A549 treated with ZK216348 at 1 μM for 4 hours (cell line): ENCODE data around the gene TTLL9. TPM values are rescaled to one million over a fixed set of nuclear protein-coding genes. Genes with fewer than 3 reads are reported as not detected.

Experiments used
- total RNA-seq: library from RNA; stranded (reverse); fragments of 200-300 nt; extraction: Qiagen RNA extraction; gene quantifications from 5 replicates; pipeline ENCODE4 v1.2.3, GENCODE V29; 2022; ENCODE audit warnings: low read depth

The TTLL9 gene, protein sequence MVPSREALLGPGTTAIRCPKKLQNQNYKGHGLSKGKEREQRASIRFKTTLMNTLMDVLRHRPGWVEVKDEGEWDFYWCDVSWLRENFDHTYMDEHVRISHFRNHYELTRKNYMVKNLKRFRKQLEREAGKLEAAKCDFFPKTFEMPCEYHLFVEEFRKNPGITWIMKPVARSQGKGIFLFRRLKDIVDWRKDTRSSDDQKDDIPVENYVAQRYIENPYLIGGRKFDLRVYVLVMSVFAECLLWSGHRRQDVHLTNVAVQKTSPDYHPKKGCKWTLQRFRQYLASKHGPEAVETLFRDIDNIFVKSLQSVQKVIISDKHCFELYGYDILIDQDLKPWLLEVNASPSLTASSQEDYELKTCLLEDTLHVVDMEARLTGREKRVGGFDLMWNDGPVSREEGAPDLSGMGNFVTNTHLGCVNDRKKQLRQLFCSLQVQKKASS
- total RNA-seq: 0.13 TPM in 1 of 5 replicates, not detected in the others

DNA sequence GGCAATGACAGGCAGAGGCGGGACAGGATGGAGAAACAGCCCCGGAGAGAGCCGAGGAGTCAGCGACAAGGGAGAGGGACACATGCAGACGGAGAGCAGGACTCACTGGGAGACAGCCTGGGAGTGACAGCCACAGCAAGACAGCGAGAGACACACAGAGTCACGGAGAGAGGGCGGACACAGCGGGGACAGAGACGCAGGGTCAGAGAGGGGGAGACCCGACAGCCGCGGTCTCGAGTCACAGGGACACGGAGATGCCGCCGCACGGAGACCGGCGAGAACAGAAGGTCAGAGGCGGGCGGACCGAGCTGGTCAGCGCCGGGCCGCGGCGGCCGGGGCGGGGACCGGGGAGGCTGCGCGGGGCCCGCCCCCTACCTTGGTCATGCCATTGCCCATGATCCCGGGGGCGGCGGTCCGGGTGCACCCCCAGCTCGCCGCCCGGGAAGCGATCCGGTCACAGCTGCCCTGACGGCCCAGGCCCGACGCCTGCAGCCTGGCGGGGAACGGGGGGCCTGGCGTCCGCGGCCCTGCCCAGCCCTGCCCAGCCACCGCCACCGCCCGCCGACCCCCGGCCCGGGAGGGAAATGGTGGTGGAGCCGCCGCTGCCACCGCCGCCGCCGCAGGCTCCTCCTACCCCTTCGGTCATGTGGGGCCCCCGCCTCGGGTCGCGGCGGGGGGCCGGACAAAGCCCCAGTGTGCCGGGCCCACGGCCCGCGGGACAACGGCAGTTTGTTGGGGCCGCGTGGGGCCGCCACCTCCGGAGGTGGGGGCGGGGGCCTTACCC, at the start of gene TTLL9, which contains the start of gene DUSP15:
TSS of gene TTLL9 (plus strand) at position 693 of the 784 bp plus-strand sequence. CDS start 493 bp downstream, outside the sequence.
TSS of gene DUSP15 (minus strand) at position 586 of the 784 bp plus-strand sequence. CDS start at position 396, 190 bp downstream.

DNA sequence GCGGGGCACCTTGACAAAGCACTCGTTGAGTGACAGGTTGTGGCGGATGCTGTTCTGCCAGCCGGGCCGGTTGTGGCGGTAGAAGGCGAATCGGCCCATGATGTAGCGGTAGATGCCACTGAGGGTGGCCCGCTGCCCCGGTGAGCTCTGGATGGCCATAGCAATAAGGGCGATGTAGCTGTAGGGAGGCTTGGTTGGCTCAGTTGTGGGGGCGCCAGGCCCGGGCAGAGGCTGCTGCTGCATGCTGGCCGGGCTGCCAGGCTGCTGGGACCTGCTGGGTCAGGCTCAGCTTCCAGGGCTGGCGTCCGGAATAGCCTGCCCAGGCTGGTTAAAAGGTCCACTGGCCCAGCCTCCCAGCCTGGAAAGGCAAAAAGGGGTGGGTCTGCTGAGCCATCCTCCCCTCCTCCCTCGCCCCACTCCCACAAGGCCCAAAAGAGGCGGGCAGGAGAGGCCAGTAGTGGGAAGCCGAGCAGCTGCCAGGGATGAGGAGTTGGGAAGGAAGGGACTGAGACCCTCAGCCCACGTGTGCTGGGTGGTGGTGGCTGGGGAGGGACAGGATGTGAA, 25.1 kb upstream of the TTLL9 start, which contains the start of gene FOXS1:
TSS of gene FOXS1 (minus strand) at position 305 of the 564 bp plus-strand sequence. CDS start at position 243, 62 bp downstream.

DNA sequence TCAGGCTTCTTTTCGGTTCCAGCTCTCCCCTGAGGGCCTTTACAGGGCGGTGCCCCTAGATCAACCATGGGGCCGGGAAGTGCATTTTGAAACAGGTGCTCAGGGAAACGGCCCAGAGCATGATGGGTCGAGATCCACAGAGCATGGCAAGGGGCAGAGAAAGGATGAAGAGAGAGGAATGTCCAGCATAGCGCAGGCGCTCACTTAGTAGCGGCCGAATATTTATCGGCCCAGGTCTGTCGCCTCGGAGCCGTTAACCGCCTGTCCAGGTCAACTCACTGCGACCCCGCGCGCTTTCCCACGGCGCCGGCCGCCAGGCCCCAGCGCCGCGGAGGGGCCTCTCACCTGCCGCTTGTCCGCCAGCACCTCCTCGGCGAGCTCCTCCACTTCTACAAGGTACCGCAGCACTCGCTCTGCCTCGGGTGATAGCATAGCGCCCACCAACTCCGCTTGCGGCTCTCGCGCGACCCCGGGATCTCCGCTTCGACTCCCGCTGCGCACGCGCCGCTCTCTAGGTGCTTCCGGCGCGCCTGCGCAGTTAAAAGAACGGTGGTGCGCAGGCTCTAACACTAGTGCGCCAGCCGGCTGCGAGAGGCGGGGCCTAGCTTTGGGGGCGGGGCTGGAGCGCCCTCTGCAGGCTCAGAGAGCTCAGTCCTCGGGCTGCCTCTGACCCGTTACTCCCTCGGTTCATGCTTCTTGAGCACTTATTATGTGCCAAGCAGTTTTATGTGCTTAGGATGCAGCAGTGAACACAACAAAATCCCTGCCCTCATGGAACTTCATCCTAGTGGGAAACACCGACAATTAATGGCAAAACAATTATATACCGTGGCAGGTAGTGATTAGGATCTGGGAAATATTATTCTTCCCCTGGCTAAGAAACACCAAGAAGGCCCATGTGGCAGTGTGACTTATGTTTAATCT, 81.4 kb downstream of the TTLL9 start, which contains the start of gene PDRG1:
TSS of gene PDRG1 (minus strand) at position 517 of the 924 bp plus-strand sequence. CDS start at position 432, 85 bp downstream.

DNA sequence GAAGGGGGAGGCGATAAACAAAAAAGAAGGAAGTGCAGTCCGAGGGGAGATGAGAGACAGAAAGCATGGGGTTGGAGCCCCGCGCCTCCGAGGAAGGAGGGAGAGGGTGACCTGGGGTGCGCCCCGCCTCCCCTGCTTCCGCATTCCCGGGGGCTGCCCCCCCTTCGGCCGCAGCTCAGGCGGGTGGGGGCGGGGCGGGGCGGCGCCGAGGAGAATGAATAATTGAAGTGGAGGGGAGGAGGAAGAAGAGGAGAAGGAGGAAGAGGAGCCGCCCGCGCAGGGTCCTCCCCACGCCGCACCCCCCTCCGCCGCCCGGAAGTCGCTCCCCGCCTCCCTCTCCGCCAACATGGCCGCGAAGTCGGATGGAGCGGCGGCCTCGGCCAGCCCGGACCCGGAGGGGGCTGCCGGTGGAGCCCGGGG, 97.4 kb downstream of the TTLL9 start, which contains the start of gene XKR7:
TSS of gene XKR7 (plus strand) at position 322 of the 420 bp plus-strand sequence. CDS start at position 347, 25 bp downstream.

Other genes with a start within 250 kb of the TTLL9 start
- gene COX4I2, start 232.7 kb upstream of the TTLL9 start, total RNA-seq: not detected in 5 replicates
- 242 to 268 TPM (median 253 TPM) in 5 replicates for gene BCL2L1, start 147.8 kb upstream of the TTLL9 start, total RNA-seq
- 104 to 134 TPM (median 106 TPM) in 5 replicates for gene TPX2, start 131.3 kb upstream of the TTLL9 start, total RNA-seq
- 0.22 to 1.2 TPM (median 0.55 TPM) in 5 replicates for gene MYLK2, start 51.3 kb upstream of the TTLL9 start, total RNA-seq
- 0.40 to 1.1 TPM (median 0.76 TPM) in 4 of 5 replicates, not detected in the other for gene FOXS1, start 25.0 kb upstream of the TTLL9 start, total RNA-seq
- gene DUSP15, start 107 bp upstream of the TTLL9 start, total RNA-seq: 0.62 to 1.3 TPM (median 0.90 TPM) in 5 replicates
- 29.0 to 39.8 TPM (median 32.4 TPM) in 5 replicates for gene PDRG1, start 81.4 kb downstream of the TTLL9 start, total RNA-seq
- 0.02 to 0.03 TPM in 2 of 5 replicates, not detected in the others for gene XKR7, start 97.5 kb downstream of the TTLL9 start, total RNA-seq
- gene CCM2L, start 139.8 kb downstream of the TTLL9 start, total RNA-seq: 0.28 to 0.88 TPM (median 0.41 TPM) in 5 replicates
- 0.07 to 0.14 TPM in 2 of 5 replicates, not detected in the others for gene HCK, start 181.6 kb downstream of the TTLL9 start, total RNA-seq
- 27.2 to 41.0 TPM (median 36.2 TPM) in 5 replicates for gene TM9SF4, start 239.1 kb downstream of the TTLL9 start, total RNA-seq